HG03558 (cell line): Measurements from ENCODE around the gene CAPRIN2.
A peak's percentile ranks its signal among the peaks of the same experiment; 100 is the strongest.

Experiments used
- ATAC-seq: cut with Tn5 transposase; IDR thresholded peaks from one replicate; pipeline ENCODE4 v1.9.1; 2021; ENCODE audit warnings: moderate number of reproducible peaks; ENCODE audit not compliant: unreplicated experiment; ENCODE audit errors: extremely low read depth

Gene CAPRIN2, protein sequence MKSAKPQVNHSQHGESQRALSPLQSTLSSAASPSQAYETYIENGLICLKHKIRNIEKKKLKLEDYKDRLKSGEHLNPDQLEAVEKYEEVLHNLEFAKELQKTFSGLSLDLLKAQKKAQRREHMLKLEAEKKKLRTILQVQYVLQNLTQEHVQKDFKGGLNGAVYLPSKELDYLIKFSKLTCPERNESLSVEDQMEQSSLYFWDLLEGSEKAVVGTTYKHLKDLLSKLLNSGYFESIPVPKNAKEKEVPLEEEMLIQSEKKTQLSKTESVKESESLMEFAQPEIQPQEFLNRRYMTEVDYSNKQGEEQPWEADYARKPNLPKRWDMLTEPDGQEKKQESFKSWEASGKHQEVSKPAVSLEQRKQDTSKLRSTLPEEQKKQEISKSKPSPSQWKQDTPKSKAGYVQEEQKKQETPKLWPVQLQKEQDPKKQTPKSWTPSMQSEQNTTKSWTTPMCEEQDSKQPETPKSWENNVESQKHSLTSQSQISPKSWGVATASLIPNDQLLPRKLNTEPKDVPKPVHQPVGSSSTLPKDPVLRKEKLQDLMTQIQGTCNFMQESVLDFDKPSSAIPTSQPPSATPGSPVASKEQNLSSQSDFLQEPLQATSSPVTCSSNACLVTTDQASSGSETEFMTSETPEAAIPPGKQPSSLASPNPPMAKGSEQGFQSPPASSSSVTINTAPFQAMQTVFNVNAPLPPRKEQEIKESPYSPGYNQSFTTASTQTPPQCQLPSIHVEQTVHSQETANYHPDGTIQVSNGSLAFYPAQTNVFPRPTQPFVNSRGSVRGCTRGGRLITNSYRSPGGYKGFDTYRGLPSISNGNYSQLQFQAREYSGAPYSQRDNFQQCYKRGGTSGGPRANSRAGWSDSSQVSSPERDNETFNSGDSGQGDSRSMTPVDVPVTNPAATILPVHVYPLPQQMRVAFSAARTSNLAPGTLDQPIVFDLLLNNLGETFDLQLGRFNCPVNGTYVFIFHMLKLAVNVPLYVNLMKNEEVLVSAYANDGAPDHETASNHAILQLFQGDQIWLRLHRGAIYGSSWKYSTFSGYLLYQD

DNA sequence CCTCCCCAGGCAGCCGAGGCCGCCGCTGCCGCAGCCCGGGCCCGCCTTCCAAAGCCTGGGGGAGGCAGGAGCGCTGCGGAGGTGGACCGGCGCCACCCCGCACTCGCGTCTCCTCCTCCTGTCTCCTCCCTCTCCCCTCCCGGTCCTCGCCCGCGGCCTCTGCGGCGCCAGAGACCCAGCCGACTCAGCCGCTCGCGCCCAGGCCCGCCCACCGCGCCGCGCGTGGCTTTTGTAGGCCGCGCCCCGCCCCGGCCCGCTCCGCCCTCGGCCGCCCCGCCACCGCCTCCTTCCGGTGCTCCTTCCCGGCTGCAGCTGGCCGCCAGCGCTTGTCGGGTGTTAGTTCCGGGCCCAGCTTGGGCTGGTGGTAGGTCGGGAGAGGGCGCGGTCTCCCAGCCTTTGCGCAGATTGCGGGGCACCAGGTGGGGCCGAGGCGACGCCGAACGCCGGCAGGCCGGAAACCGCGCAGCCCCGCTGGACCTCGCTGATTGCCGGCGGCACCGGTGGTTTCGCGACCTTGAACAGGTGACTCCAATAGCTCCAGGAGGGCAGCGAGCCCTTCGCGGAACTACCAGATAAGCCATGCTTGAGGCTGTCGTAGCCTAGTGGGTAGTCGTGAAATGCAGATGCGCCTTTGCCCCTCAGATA is at the start of gene CAPRIN2:
TSS of gene CAPRIN2 (minus strand) at position 202 of the 645 bp plus-strand sequence. CDS start 1,431 bp downstream, outside the sequence.
- ATAC-seq = peak; percentile 84

DNA sequence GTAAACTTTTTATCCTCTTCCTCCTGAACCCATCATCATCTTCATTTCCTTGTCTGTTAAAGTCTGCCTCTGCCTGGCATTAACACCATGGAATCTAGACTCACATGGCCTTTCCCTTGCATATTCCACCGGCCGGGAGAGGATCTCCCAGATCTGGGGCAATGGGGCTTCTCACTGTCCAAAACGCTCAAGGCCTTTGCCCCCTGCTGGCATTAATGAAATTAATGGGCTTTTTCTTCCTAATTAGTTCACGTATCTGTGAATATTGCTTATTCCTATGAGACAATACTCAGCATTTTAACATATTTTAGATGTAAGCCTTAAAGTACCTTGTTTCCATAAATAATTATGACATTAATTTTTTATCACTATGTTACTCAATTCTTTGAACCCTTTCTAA is 42.9 kb upstream of the CAPRIN2 start:
- no peak for ATAC-seq

DNA sequence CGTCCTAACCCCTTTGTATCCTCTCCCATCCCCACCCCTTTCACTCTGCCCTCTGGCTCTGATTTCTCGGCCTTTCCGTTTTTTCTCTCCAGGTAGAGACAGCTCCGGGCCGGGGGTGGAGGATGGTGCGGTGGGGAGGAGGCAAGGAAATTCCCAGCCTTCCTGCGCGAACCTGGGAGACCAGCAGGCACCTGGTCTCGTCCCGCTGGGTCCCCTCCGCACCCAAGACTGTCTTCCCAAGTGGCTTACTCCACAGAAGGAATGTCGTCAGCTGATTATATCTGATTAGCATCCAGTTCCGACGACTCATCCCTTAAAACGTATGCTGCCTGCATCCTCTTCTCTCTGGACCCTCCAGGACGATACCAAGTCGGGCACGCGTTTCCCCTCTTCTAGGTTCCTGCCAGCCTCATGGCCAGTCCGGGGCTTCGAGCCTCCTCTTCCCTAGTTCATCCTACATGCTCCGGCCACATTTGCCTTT is 42.2 kb upstream of the CAPRIN2 start:
- ATAC-seq = no peak

DNA sequence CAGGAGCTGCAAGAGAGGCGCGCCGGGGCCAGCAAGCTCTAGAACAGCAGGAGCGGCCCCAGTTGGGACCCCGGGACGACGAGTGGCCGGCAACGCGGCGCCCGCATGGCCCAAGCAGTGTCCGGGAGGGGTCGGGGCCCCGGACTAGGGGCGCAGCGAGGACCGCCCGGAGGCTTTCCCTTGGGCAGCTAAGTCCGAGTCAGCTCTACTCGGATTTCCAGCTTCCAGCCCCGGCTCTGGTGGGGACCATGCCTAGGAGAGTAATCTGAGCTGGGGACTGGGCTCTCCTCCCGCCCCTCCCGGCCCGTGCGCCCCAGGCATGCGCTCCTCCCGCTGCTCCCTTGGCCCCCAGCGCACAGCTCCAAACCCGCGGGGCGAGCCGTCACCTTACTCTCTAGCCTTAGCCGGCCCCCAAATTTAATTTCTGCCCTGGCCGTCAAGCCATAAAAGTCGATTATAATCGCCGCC is 41.6 kb upstream of the CAPRIN2 start:
- ATAC-seq = no peak

DNA sequence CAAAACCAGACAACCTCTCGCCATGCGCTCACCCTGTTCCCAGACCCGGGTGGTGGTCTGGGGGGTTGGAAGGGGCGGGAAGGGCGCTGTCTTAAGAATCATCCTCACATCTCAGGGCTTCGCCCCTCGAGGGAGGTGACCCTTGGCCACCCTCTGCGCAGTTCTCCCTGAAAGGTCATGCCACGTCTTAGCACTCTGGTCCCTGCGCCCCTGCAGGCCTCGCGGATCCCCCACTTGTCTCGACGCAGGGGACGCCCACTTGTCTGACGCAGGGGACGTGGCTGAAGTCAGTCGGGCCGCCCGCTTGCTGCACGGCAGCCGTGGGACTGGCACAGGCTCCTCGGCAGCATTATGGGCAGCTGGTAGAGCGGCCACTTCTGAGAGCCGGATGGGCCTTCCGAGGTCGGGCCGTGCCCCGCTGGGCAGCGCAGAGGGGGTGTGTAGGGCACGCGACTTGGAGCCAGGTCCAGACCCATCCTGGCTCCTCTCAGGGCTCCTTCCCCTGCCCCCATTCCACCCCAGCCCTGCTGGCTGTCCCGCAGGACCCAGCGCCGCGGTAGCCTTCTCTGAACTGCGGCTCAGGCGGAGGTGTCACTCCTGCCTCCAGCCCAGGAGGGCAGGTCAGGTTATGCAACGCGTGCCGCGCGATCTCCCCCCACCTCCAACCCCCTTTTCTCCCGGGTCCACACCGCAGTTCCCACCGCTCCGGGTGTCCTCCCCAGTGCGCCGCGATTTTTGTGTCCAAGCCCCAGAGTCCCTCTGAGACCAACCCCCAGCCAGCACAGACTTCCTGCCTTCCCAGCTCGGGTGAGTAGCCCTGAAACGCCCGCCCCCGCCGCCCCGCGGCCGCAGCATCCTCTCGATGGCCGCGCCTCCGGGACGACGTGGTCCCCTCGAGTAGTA is 40.9 kb upstream of the CAPRIN2 start:
- peak; percentile 67 for ATAC-seq

DNA sequence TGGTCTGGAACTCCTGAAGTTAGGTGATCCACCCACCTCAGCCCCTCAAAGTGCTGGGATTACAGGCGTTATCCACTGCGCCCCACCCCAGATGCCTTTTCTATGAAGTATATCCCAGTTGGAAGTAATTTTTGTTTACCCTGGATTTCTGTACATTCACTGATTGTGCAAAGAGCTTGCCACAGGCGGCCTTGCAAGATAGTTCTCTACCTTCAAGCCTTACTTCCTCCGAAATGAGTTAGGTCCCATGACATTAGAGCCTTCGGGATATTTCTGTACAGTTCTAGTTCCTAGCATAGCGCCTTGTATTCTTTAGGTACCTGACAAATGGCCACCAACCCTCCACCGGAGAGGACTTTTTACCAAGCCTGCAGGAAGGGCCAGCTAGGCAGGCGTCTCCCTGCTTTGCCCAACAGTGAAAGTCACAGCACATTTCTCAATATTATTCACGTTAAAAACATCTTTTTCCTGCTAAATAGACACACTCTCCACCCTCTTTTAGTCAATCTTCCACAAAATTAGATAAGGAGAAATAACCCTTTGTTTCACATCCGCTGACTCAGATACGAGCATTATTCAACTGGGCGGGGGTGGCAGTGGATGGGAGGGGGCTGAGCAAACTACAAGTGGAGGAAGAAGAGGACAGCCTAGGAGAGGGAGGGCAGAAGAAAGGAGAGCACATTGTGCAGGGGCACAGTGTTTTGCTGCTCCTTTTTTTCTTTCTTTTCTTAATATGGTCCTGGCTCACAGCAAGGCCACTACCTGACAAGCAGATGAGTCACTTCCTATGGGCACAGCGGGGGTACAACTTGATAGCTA is 40.0 kb upstream of the CAPRIN2 start:
- no peak for ATAC-seq

DNA sequence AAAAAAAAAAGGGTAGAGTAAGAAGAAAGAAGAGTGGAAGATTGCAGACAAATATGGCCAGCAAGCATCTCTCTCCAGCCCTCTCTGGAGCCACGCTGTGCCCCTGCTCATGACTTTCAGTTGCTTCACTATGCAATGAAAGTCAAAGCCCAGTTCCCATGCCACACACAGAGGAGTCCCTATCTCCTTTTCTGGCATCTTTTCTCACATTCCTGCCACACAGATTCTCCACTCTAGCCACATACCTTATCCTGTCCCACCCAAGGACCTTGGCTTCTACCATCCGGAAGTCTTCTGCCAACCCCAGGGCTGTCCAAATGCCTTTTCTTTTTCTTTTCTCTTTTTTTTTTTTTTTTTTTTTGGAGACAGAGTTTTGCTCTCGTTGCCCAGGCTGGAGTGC is 39.3 kb upstream of the CAPRIN2 start:
- no peak for ATAC-seq

DNA sequence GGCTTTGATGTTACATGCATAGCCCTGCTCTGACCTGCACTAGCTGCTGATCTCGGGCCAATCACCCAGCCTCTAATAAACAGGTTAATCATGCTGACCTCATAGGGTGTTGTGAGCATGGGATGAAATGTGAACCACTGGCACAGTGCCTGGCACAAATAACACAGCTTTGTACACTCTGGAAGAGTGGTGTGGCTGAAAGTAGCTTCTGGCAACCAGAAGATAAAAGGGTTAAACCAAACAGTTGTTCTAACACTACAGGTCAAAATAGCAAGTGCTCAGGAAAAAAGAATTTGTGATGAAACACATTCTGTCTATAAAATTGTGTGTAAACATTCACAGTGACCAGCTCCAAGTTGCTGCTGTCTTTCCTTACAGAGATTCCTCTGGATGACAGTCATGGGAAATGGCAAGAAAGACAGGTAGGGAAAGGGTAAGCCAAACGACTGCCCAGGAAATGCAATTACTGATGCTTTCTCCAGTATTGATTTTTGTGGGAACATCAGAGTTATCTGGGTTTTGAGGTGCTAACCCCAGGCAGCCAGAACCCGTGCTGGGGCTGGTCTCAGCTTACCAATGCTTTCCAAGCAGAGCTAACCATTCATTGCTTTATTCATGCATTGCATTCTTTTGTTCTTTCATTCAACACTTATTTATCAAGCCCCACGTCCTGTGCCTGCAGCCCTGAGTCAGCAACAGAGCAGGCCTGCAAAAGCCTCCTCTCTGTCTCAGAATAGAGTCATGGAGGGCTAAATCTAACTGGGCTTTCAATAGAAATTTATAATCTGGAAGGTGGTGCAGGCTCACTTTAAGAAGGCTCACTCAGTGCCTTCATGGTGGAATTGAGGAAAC is 38.1 kb upstream of the CAPRIN2 start:
- ATAC-seq = no peak

DNA sequence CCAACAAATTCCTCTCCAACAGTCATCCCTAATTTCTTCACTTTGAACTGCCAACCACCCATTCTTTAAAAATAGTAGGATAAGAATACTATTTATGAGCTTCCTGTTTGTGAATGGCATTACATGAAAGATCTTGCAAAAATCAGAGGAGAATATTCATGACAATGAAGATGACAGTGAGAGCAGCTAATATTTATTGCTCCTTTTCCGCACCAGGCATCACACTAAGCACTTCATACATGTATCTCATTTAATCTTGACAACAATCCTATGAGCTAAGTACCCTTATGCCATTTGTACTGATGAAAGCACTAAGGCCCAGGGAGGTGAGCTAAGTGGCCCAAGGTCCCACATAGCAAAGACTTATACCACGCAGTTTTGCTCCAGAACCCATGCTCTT is 37.3 kb upstream of the CAPRIN2 start:
- no peak for ATAC-seq

DNA sequence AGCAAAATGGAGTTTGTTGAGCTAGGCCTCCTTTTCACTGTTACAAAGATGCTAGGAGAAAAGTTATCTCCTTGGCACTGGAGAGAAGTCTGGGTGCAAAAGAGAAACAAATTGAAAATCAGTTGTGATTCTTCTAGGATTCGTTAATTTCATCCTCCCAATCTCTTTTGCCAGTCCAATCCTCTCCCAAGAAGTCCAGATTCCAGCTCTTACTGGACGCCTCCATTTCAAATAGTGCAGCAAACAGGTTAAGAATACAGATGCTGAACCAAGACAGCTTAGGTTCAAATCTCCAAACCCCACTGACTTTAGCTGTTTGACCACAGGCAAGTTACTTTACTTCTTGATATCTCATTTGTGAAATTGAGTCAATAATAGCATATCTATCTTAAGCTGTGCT is 34.0 kb upstream of the CAPRIN2 start:
- ATAC-seq = no peak

DNA sequence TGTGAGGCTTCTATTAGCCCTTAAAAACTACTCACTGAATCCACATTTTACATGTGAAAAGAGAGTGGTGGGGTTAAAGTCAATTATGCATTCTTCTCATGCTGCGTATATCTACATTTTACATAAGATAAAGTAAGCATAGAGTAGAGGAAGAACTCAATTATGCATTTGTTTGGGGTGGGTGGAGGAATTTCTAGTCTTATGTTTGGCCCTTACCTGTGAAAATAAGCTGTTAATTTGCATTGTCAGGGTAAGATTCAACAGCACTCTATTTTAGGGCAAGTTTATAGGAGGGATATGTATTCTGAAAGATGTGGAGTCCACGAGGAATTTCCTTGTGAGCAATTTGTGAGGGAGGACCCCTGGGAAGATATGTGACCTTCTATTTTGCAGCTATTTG is 30.9 kb upstream of the CAPRIN2 start:
- no peak for ATAC-seq

DNA sequence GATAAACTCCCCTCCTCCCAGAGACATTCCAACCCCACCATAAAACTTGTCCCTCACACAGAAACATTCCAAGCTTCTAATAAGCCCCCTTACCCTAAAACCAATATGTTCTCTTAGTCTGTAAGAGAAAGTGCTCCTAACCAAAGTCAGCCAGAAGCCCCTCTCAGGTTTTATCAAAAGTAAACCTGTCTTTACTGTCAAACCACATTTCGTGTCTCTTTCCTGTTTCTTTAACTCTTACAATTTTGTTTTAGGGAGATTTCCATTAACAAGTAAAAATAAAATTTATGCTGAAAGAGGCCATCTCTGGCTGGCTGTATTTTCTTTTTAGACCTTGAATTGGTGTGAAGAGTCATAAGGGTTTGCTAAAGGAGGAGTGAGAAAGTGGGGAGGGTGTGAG is 29.8 kb upstream of the CAPRIN2 start:
- no peak for ATAC-seq

DNA sequence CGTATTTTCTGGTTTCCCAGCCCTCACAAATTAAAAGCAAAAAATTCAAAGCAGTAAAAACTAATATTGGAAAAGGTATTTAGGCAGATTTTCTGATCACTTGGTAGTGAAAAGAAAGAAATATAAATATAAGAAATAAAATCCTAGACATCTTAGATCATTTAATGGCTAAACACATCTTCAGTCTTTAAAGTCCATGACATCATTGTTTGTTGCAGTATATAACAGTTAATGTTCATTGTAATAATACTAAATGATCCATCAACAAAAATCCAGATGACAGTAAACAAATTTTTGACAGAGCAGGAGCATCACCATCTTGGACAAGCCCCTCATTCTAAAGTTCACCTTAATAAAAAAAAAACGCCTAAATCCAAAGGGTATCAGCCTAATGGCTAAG is 29.2 kb upstream of the CAPRIN2 start:
- ATAC-seq = no peak

DNA sequence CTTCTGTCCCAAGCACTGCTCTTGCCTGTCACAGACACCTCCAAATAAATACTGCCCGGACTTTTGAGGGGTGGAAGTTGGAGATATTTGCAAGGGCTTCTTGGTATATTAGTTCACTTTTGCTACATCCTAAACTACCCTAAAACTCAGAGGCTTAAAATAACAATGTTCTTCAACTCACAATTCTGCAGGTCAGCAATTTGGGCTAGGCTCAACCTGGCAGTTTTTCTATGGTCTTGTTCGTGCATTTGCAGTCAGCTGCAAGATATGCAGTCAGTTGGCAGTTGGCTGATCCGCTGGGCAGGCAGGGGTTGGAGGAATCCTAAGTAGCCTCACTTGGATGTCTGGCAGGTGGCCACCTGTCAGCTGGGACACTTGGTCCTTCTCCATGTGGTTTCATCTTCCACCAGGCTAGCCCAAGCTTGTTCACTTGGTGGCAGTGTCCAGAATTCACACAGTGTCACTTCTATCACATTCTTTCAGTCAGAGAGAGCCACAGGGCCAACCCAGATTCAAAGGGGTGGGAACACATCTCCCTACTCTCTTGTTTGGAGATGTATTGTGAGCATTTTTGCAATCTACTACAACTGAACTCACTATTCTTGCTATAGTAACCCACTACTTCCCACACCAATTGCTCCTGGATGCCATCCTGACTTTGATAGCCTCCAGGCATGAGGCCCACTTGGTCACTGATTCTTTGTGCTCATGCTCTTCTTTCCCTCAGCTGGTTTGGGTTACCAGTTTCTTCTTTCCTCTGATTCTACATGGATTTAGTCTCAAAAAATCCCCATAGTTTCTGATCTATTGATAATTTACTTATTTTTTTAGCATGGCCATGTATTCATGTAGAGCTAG is 27.8 kb upstream of the CAPRIN2 start:
- ATAC-seq = no peak

DNA sequence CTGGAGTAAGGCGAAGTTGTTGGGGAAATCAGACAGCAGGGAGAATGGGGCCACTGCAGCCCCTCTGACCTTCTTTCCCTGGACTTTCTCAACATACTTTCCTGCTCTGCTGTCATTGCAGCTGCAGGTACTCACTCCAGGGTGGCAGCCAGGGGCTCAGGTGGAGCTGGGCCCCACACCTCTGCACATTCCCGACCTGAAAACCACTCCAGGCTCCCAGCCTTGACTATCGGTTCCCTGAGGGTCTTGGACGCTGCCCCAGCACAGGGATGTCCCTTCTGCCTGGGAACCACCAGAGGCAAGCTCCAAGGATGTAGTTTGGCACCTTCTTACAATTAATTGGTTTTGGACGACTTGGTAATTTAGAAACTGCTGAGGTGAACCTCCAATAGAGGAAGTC is 24.8 kb upstream of the CAPRIN2 start:
- no peak for ATAC-seq

DNA sequence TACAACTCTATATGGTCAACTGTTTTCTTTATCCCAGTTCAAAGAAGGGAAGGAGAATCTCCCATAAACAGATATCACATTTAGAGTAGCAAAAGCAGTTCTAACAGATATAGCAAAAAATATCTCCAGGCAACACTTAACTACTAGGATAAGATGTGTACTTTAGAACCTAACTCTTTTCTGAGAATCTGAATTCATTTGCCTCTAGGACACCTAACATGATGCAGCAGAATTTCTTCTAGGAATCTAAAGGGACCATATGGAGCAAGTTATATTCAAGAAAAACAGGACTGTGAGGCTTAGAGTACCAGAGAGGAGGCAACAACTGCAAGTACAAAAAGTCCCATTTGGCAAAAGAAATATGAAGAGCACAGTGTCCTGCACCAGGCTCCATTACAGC is 24.4 kb upstream of the CAPRIN2 start:
- no peak for ATAC-seq

DNA sequence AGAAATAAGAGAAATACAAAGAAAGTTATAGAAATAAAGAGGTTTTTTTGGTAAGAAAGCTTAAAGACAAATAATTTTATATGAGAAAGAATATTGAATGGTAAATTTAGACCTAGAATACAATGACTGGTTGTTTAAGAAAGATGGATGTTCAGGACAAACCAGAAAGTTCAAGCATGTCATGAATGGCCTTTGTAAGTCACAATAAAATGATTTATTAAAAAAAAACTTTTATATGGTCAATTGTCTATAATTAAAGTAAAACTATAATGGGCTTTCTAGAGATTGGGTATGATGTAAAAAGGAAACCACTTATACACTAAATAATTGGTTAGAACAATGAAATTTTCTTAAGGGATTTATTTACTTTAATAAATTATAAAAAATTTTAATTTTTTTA is 19.8 kb upstream of the CAPRIN2 start:
- ATAC-seq = no peak
